Lung (tissue), 12 donors: ENCODE data around the gene DENND2C. TPM values are rescaled to one million over a fixed set of nuclear protein-coding genes. Genes with fewer than 3 reads are reported as not detected.

Experiments
- ATAC-seq: fragments of 200-7000 bp; cut with Tn5 transposase; one replicate; pipeline ENCODE4 v1.9.1; 2020; ENCODE audit warnings: moderate number of reproducible peaks; ENCODE audit not compliant: insufficient read depth, low FRiP score
- DNase-seq, 3 donors: peaks; one replicate each; pipeline ENCODE4 v3.0.0-alpha.2; 2013 to 2017
- H3K27ac ChIP-seq, 2 donors: one replicate each; pipeline ENCODE4 v1.5.1; 2013; ENCODE audit warnings: mild to moderate bottlenecking in 2 of 2, moderate library complexity in 2 of 2, control low read depth in 1 of 2, inconsistent platforms in 1 of 2, low read depth in 1 of 2, low read length in 1 of 2
- H3K27me3 ChIP-seq, 3 donors: one replicate each; pipeline ENCODE4 v1.5.1; 2013; ENCODE audit warnings: low read length in 2 of 3; ENCODE audit not compliant: control insufficient read depth in 3 of 3, insufficient read depth in 3 of 3
- H3K36me3 ChIP-seq, 4 donors: one replicate each; pipeline ENCODE4 v1.5.1; 2013; ENCODE audit warnings: low read length in 4 of 4, mild to moderate bottlenecking in 1 of 4, moderate library complexity in 1 of 4; ENCODE audit not compliant: control insufficient read depth in 4 of 4, insufficient read depth in 4 of 4
- H3K4me1 ChIP-seq, 5 donors: one replicate each; pipeline ENCODE4 v1.5.1; 2013; ENCODE audit warnings: low read length in 5 of 5, mild to moderate bottlenecking in 2 of 5, moderate library complexity in 1 of 5; ENCODE audit not compliant: control insufficient read depth in 5 of 5, insufficient read depth in 5 of 5
- H3K4me3 ChIP-seq: one replicate; pipeline ENCODE4 v1.5.1; 2013; ENCODE audit warnings: mild to moderate bottlenecking, control low read depth, moderate library complexity
- H3K9ac ChIP-seq, 2 donors: one replicate each; pipeline ENCODE4 v1.5.1; 2013; ENCODE audit warnings: low read length in 2 of 2, control low read depth in 1 of 2; ENCODE audit not compliant: insufficient read depth in 1 of 2
- H3K9me3 ChIP-seq, 4 donors: one replicate each; pipeline ENCODE4 v1.5.1; 2013; ENCODE audit warnings: low read length in 3 of 4, mild to moderate bottlenecking in 1 of 4, moderate library complexity in 1 of 4; ENCODE audit not compliant: control insufficient read depth in 4 of 4, insufficient read depth in 3 of 4
- WGBS, 2 donors: extraction: QIAGEN DNeasy Blood & Tissue Kit; methylation state at CpG; one replicate each; pipeline ENCODE4 v1.1.7; 2013; 5-methylcytosine and 5-hydroxymethylcytosine counted together
- polyA plus RNA-seq, 2 donors: library from polyadenylated mRNA; stranded (reverse); fragments of 200-250 nt; gene quantifications; one replicate each; pipeline ENCODE4 v1.2.1, GENCODE V29; 2013
- total RNA-seq, 2 donors: library from RNA; depleted of rRNA in 1 of 2; stranded (reverse); fragments of >200 nt in 1 of 2; gene quantifications; one replicate each; pipeline ENCODE4 v1.2.1, GENCODE V29; 2014 to 2021
- TF ChIP-seq, protein P1 (sequence below): IDR thresholded peaks from 2 replicates; pipeline ENCODE4 v1.5.1; 2012; ENCODE audit warnings: mild to moderate bottlenecking; ENCODE audit errors: control extremely low read depth, extremely low read depth
- donor health status: control.
- donor health status: control.
- donor health status: Bipolar disorder and iron deficiency.
- donor health status: healthy.
- donor health status: DM: yes; HTN: yes; CAD: no.

The DENND2C gene
- total and polyA plus RNA-seq, 4 donors, result 1.00 to 6.1 (median 3.0) TPM

DNA sequence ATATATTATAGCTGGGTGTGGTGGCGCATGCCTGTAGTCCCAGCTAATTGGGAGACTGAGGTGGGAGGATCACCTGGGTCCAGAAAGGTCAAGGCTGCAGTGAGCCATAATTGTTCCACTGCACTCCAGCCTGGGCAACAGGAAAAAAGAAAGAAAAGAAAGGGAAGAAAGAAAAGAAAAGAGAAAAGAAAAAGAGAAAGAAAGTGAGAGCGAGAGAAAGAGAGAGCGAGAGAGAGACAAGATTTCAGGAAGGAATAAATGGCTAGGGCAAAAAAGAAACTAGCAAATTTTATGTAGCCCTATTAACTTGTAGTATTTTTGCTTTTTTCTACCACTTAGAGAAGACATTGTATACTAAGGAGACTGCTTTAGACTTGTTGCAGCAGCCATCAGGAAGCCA, 40.5 kb upstream of the DENND2C start:
- TF ChIP-seq, protein P1, sequence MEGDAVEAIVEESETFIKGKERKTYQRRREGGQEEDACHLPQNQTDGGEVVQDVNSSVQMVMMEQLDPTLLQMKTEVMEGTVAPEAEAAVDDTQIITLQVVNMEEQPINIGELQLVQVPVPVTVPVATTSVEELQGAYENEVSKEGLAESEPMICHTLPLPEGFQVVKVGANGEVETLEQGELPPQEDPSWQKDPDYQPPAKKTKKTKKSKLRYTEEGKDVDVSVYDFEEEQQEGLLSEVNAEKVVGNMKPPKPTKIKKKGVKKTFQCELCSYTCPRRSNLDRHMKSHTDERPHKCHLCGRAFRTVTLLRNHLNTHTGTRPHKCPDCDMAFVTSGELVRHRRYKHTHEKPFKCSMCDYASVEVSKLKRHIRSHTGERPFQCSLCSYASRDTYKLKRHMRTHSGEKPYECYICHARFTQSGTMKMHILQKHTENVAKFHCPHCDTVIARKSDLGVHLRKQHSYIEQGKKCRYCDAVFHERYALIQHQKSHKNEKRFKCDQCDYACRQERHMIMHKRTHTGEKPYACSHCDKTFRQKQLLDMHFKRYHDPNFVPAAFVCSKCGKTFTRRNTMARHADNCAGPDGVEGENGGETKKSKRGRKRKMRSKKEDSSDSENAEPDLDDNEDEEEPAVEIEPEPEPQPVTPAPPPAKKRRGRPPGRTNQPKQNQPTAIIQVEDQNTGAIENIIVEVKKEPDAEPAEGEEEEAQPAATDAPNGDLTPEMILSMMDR, result no peak
- no peak overlapping the region for H3K4me3 ChIP-seq
- peaks cover 0 to 3% (median 0%) of the 10 kb centered on the region in 5 donors for H3K4me1 ChIP-seq
- H3K36me3 ChIP-seq, result peaks cover 18 to 56% (median 25%) of the 10 kb centered on the region in 4 donors
- 97 to 99% methylated on average over 3 of the region's 3 CpGs for WGBS, 2 donors
- DNase-seq (no peak), ATAC-seq (no peak)
- no peaks in the 10 kb centered on the region for H3K27me3 ChIP-seq
- no peaks in the 10 kb centered on the region for H3K9me3 ChIP-seq
- H3K9ac ChIP-seq, result no peak overlapping the region
- H3K27ac ChIP-seq, result no peak overlapping the region

DNA sequence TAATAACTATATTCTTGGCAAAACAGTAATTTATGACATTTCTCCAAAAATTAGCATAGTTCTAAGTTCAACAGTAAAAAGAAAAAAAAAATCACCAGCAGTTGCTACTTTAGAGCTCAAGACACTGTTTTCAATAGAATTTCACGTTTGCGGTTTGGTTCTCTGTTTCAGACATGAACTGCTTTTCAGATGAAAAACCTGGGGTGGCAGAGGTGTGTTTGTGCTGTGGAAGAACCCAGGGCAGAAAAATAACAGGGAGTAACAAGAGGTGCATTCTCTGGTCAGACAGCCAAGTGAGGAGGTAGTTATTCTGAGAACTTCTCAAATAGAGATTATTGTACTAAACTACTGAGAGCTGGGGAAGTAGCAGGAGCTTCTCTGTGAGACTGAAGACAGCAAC, 37.8 kb upstream of the DENND2C start:
- no peaks in the 10 kb centered on the region for H3K4me1 ChIP-seq
- H3K9me3 ChIP-seq, result no peaks in the 10 kb centered on the region
- H3K4me3 ChIP-seq, result no peak overlapping the region
- no peak overlapping the region for H3K27ac ChIP-seq
- no peak for DNase-seq
- TF ChIP-seq, protein P1, result no peak
- 92 to 97% methylated on average over 2 of the region's 2 CpGs for WGBS, 2 donors
- peaks cover 17 to 50% (median 22%) of the 10 kb centered on the region in 4 donors for H3K36me3 ChIP-seq
- no peak for ATAC-seq
- H3K9ac ChIP-seq, result no peak overlapping the region
- no peaks in the 10 kb centered on the region for H3K27me3 ChIP-seq

GRCh38 chr1:114703242-114703641, 33.4 kb upstream of the DENND2C start:
- H3K27me3 ChIP-seq, result no peaks in the 10 kb centered on the region
- H3K9me3 ChIP-seq, result no peaks in the 10 kb centered on the region
- H3K4me1 ChIP-seq, result no peaks in the 10 kb centered on the region
- peaks cover 3 to 22% (median 6%) of the 10 kb centered on the region in 4 donors for H3K36me3 ChIP-seq
- ATAC-seq, result no peak
- WGBS, 2 donors, result 92 to 97% methylated on average over 1 of the region's 1 CpG
- TF ChIP-seq, protein P1, result no peak
- no peak for DNase-seq
- H3K27ac ChIP-seq, result no peak overlapping the region
- H3K9ac ChIP-seq, result no peak overlapping the region
- H3K4me3 ChIP-seq, result no peak overlapping the region

DNA sequence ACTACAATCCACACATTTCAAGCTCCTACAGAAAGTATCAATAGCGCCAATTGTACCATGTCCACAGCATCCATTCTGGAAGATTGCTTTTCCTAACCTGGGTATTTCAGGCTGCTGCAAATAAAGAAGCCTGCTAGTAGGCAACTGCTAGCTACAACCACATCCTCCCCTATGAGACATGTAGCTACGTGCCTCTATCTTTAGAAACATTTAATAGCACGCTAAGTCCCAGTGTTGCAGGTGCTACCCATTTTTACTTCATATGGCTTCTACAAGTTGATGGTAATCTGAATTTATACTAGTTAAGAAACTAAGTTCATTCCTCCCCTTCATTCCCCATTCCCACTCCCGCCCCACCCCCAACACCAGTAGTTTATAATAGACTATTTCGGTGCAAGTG, 32.9 kb upstream of the DENND2C start:
- Histone ChIP-seq H3K4me3 (no peak overlapping the region), H3K4me1 (no peaks in the 10 kb centered on the region), H3K9ac (no peak overlapping the region), H3K36me3 (peaks cover 2 to 17% (median 3%) of the 10 kb centered on the region in 4 donors), H3K27me3 (peaks cover 0 to under 1% (median 0%) of the 10 kb centered on the region in 3 donors), H3K27ac (no peak overlapping the region), H3K9me3 (no peaks in the 10 kb centered on the region)
- TF ChIP-seq, protein P1, result no peak
- no peak for ATAC-seq
- DNase-seq, result no peak
- WGBS, 2 donors, result 92 to 95% methylated on average over 5 of the region's 5 CpGs
